Coronary artery (tissue), 2 donors: ENCODE measurements around the gene EFNA5.

Source experiments
- DNase-seq: peaks from one replicate; pipeline ENCODE4 v3.0.0-alpha.2; 2017; ENCODE audit warnings: low spot score
- H3K27ac ChIP-seq, 2 donors: fragments of 200-600 bp; sonication (generic); one replicate each; pipeline ENCODE4 v1.5.1; 2016 to 2019
- H3K4me3 ChIP-seq: fragments of 200-600 bp; sonication (generic); 2 replicates; pipeline ENCODE4 v1.5.1; 2016; ENCODE audit warnings: mild to moderate bottlenecking, moderate library complexity
- TF ChIP-seq, protein P1 (sequence below): fragments of 200-600 bp; sonication (generic); IDR thresholded peaks from one replicate; pipeline ENCODE4 v1.5.1; 2019; ENCODE audit warnings: antibody characterized with exemption

Gene EFNA5

GRCh38 chr5:107380654-107381053 lies 290.1 kb downstream of the EFNA5 start:
- H3K4me3 ChIP-seq, result no peak overlapping the region
- no peak overlapping the region for H3K27ac ChIP-seq
- TF ChIP-seq, protein P1, sequence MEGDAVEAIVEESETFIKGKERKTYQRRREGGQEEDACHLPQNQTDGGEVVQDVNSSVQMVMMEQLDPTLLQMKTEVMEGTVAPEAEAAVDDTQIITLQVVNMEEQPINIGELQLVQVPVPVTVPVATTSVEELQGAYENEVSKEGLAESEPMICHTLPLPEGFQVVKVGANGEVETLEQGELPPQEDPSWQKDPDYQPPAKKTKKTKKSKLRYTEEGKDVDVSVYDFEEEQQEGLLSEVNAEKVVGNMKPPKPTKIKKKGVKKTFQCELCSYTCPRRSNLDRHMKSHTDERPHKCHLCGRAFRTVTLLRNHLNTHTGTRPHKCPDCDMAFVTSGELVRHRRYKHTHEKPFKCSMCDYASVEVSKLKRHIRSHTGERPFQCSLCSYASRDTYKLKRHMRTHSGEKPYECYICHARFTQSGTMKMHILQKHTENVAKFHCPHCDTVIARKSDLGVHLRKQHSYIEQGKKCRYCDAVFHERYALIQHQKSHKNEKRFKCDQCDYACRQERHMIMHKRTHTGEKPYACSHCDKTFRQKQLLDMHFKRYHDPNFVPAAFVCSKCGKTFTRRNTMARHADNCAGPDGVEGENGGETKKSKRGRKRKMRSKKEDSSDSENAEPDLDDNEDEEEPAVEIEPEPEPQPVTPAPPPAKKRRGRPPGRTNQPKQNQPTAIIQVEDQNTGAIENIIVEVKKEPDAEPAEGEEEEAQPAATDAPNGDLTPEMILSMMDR, result no peak
- DNase-seq, result no peak

- no peak for DNase-seq
- TF ChIP-seq, protein P1, result no peak
- no peak overlapping the region for H3K4me3 ChIP-seq
- no peak overlapping the region for H3K27ac ChIP-seq
Observed at GRCh38 chr5:107378218-107378899, 292.4 kb downstream of the EFNA5 start.

DNA sequence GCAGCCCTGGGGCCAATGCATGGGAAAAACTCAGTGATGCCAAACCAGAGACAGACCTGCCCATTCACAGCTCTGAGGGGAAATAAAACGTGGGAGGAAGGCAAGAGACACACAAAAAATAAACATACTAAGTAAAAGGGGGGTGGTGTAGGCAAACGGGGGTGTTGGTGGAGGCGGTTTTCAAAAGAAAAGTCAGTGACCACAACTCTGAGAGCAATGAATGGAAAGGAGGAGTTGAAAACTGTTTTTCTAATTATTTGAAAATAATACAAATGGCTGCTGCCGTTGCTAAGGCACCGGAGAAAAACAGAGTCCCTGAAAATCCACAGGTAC lies 293.5 kb downstream of the EFNA5 start:
- no peak overlapping the region for H3K4me3 ChIP-seq
- no peak for DNase-seq
- TF ChIP-seq, protein P1, result no peak
- no peak overlapping the region for H3K27ac ChIP-seq

DNA sequence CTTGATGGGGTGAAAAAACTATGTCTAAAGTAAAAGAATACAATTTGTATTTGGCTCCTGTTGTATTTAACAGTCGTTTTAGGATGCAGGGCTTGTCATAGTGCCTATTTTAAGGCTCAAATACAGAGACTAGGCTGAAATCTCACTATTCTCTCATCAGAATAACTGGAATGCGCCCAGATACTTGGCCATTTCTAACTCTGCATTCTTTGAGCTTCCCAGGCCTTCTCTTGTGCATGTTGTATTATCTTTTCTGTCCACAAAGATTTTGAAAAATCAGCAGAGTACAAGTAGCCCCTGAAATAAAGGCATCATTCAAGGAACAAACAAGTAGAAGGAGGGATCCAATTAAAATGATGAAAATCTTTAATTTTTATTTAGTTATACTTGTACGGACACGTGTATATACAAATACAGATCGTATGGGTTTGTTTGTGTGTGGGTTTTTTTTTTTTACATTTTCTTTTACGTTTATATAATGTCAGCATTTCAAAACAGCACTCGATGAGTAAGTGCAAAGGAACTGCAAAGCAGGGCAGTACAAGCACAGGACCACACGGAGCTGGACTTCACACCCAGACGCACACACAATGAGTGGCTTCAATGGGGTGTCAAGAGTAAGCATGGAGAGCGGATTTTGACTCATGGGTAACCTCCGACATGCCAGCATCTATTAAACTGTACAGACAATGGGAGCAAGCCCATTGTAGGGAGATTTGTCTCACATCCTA lies 294.0 kb downstream of the EFNA5 start:
- Histone ChIP-seq H3K27ac (no peak overlapping the region), H3K4me3 (no peak overlapping the region)
- TF ChIP-seq, protein P1, result no peak
- DNase-seq, result no peak

DNA sequence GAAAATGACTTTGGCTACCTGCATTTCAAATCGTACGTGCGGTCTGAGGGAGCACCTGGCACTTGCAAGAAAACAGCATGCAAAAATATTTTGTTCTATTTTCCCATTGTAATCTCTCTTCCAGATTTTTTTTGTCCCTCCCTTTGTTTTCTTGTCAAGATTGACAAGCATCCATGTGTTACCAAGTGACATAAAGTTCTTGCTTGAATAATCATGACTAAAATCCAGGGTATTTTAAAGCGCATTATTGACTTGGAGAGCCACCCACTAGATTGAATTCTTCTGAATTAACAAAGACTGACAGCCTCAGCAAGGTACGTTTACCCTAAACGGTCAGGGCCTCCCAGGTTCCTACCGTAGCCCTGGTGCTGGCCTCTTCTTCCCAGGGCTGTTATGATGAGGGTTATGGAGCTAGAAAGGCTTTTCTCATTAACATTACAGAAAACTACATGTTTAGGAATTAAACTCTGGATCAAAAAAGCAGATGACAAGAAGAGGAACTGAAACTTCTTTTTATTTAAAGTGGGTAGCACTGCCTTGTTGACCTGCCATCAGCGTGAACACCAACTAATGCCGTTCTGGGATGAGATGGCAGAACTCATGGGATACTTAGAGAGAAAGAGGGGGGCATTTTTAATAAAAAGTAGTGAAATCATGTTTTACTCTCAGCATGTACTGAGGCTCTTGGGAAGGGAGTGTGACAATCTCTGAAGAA lies 297.0 kb downstream of the EFNA5 start:
- H3K27ac ChIP-seq, result no peak overlapping the region
- TF ChIP-seq, protein P1, result no peak

GRCh38 chr5:107372723-107373450 lies 297.9 kb downstream of the EFNA5 start:
- TF ChIP-seq, protein P1, result no peak
- DNase-seq, result no peak
- H3K4me3 ChIP-seq, result no peak overlapping the region
- no peak overlapping the region for H3K27ac ChIP-seq

More for the DNA sequence above, 297.0 kb downstream of the EFNA5 start:
- DNase-seq, result no peak
- no peak overlapping the region for H3K4me3 ChIP-seq
